IMR-90 (cell line): Measurements from ENCODE around the gene RTEL1. TPM values are rescaled to one million over a fixed set of nuclear protein-coding genes. Genes with fewer than 3 reads are reported as not detected.

ENCODE experiments used
- ATAC-seq: fragments of 200-7000 bp; cut with Tn5 transposase; 2 replicates; pipeline ENCODE4 v1.9.1; 2020; ENCODE audit warnings: low read depth, mild to moderate bottlenecking, moderate library complexity
- BruUV-seq: library from RNA; stranded (reverse); fragments of 400-500 nt; replicated peaks from 2 replicates; lab custom pipeline; 2021; lab: Mats Ljungman, UMichigan
- CTCF ChIA-PET: fragments of 300-600 bp; formaldehyde crosslinking; extraction: SDS; loops from one replicate; lab custom pipeline; 2021; ENCODE audit warnings: antibody characterized with exemption; lab: Yijun Ruan, JAX
- POLR2A ChIA-PET: fragments of 300-600 bp; sonication (Branson Sonifier 250); formaldehyde crosslinking; loops from one replicate; lab custom pipeline; 2022; ENCODE audit warnings: antibody characterized with exemption; ENCODE audit not compliant: unreplicated experiment; lab: Charles Lee
- DNase-seq: peaks from one replicate; pipeline ENCODE4 v3.0.0; 2013
- H2AFZ ChIP-seq: replicated peaks from 2 replicates; pipeline ENCODE3; 2013; ENCODE audit warnings: low read length, mild to moderate bottlenecking; ENCODE audit not compliant: poor library complexity
- H2AK5ac ChIP-seq: 2 replicates; pipeline ENCODE4 v1.6.1; 2013; ENCODE audit warnings: low read depth, low read length, inconsistent platforms
- H2AK9ac ChIP-seq: replicated peaks from 2 replicates; pipeline ENCODE3; 2013; ENCODE audit warnings: mild to moderate bottlenecking, low read depth, low read length, moderate library complexity; ENCODE audit not compliant: poor library complexity
- H2BK120ac ChIP-seq: 2 replicates; pipeline ENCODE4 v1.6.1; 2013; ENCODE audit warnings: low read depth, low read length, inconsistent platforms
- H2BK15ac ChIP-seq: 3 replicates; pipeline ENCODE4 v1.6.1; 2013; ENCODE audit warnings: low read depth, low read length, inconsistent platforms
- H2BK20ac ChIP-seq: 2 replicates; pipeline ENCODE4 v1.6.1; 2013; ENCODE audit warnings: low read depth, mild to moderate bottlenecking, inconsistent platforms, low read length, moderate library complexity
- H2BK5ac ChIP-seq: 2 replicates; pipeline ENCODE4 v1.6.1; 2013; ENCODE audit warnings: mild to moderate bottlenecking, low read depth, low read length, inconsistent platforms; ENCODE audit not compliant: poor library complexity, severe bottlenecking
- H3K14ac ChIP-seq: replicated peaks from 2 replicates; pipeline ENCODE4 v1.6.1; 2013; ENCODE audit warnings: low read depth, low read length, inconsistent platforms
- H3K18ac ChIP-seq: 2 replicates; pipeline ENCODE4 v1.6.1; 2013; ENCODE audit warnings: low read depth, low read length, control low read depth
- H3K23ac ChIP-seq: 2 replicates; pipeline ENCODE4 v1.6.1; 2013; ENCODE audit warnings: low read depth, low read length, inconsistent platforms
- H3K27ac ChIP-seq: 2 replicates; pipeline ENCODE4 v1.5.1; 2013; ENCODE audit warnings: mild to moderate bottlenecking, control low read depth, low read length; ENCODE audit not compliant: insufficient read depth
- H3K27me3 ChIP-seq: 2 replicates; pipeline ENCODE4 v1.6.1; 2013; ENCODE audit warnings: low read length; ENCODE audit not compliant: control insufficient read depth, insufficient read depth
- H3K36me3 ChIP-seq: 2 replicates; pipeline ENCODE4 v1.6.1; 2013; ENCODE audit warnings: low read length, mixed read lengths; ENCODE audit not compliant: control insufficient read depth, insufficient read depth
- H3K4ac ChIP-seq: 2 replicates; pipeline ENCODE4 v1.6.1; 2013; ENCODE audit warnings: low read depth, low read length, inconsistent platforms
- H3K4me1 ChIP-seq: 2 replicates; pipeline ENCODE4 v1.6.1; 2013; ENCODE audit warnings: low read length, mixed read lengths; ENCODE audit not compliant: control insufficient read depth, insufficient read depth
- H3K4me2 ChIP-seq: 2 replicates; pipeline ENCODE4 v1.6.1; 2013; ENCODE audit warnings: low read depth, mild to moderate bottlenecking, control low read depth, low read length, moderate library complexity
- H3K4me3 ChIP-seq: 2 replicates; pipeline ENCODE4 v1.5.1; 2013; ENCODE audit warnings: low read depth, mild to moderate bottlenecking, control low read depth, low read length, moderate library complexity; ENCODE audit not compliant: insufficient read depth
- H3K56ac ChIP-seq: 2 replicates; pipeline ENCODE4 v1.6.1; 2013; ENCODE audit warnings: low read length, inconsistent platforms; ENCODE audit not compliant: insufficient read depth; ENCODE audit errors: extremely low read depth
- H3K79me1 ChIP-seq, 2 experiments: 2 replicates each; pipeline ENCODE4 v1.6.1; 2013; ENCODE audit warnings: low read length in 2 of 2, inconsistent platforms in 1 of 2, low read depth in 1 of 2
- H3K9ac ChIP-seq: 2 replicates; pipeline ENCODE4 v1.6.1; 2013; ENCODE audit warnings: low read depth, low read length, control low read depth
- H3K9me1 ChIP-seq: 2 replicates; pipeline ENCODE4 v1.6.1; 2013; ENCODE audit warnings: low read length, inconsistent platforms; ENCODE audit not compliant: insufficient read depth
- H3K9me3 ChIP-seq: 2 replicates; pipeline ENCODE4 v1.6.1; 2013; ENCODE audit warnings: low read length; ENCODE audit not compliant: control insufficient read depth, insufficient read depth
- H4K20me1 ChIP-seq: 2 replicates; pipeline ENCODE4 v1.6.1; 2013; ENCODE audit warnings: low read length, inconsistent platforms; ENCODE audit not compliant: insufficient read depth
- H4K5ac ChIP-seq: 2 replicates; pipeline ENCODE4 v1.6.1; 2013; ENCODE audit warnings: mild to moderate bottlenecking, low read depth, low read length, control low read depth
- H4K8ac ChIP-seq, 2 experiments: 2 replicates each; pipeline ENCODE4 v1.6.1; 2013; ENCODE audit warnings: low read depth in 2 of 2, low read length in 2 of 2, control low read depth in 1 of 2, inconsistent platforms in 1 of 2
- H4K91ac ChIP-seq: 2 replicates; pipeline ENCODE4 v1.6.1; 2013; ENCODE audit warnings: low read depth, low read length, inconsistent platforms; ENCODE audit not compliant: insufficient read depth
- CEBPB ChIP-seq: IDR thresholded peaks from 2 replicates; pipeline ENCODE4 v1.6.1; 2012; ENCODE audit warnings: low read depth, low read length, improper control_type of control experiment
- MAZ ChIP-seq: IDR thresholded peaks from 2 replicates; pipeline ENCODE4 v1.6.1; 2012; ENCODE audit warnings: low read depth, mild to moderate bottlenecking, low read length, improper control_type of control experiment, moderate library complexity, borderline replicate concordance
- MXI1 ChIP-seq: IDR thresholded peaks from 2 replicates; pipeline ENCODE4 v1.6.1; 2012; ENCODE audit warnings: low read depth, mild to moderate bottlenecking, low read length, moderate library complexity, borderline replicate concordance
- RCOR1 ChIP-seq: IDR thresholded peaks from 2 replicates; pipeline ENCODE4 v1.6.1; 2012; ENCODE audit warnings: mild to moderate bottlenecking, low read length, improper control_type of control experiment; ENCODE audit not compliant: insufficient replicate concordance
- SMC3 ChIP-seq: fragments of 150-350 bp; IDR thresholded peaks from 2 replicates; pipeline ENCODE4 v1.6.1; 2016; ENCODE audit warnings: low read depth, mild to moderate bottlenecking, antibody characterized with exemption, low read length, moderate library complexity
- USF2 ChIP-seq: fragments of 150-350 bp; IDR thresholded peaks from 2 replicates; pipeline ENCODE4 v1.6.1; 2017; ENCODE audit warnings: mild to moderate bottlenecking, antibody characterized with exemption, low read length, low read depth
- whole genome bisulfite sequencing, 2 experiments: methylation state at CpG; one replicate each; pipeline versions ENCODE4 v1.1.5 to v1.1.7; 2013; ENCODE audit warnings: missing lambda C conversion rate in 2 of 2; ENCODE audit not compliant: insufficient read length in 1 of 2; ENCODE audit errors: extremely low coverage in 2 of 2; 5-methylcytosine and 5-hydroxymethylcytosine counted together
- dilution Hi-C: fragments of 300-500 bp; cut with HindIII; formaldehyde crosslinking; loops from one replicate; pipeline ENCODE4 v1.14.3; 2018; ENCODE audit warnings: low sequenced_read_pairs; ENCODE audit not compliant: unreplicated experiment
- in situ Hi-C: fragments of 300-500 bp; cut with MboI; formaldehyde crosslinking; loops from 3 replicates; pipeline ENCODE4 v1.14.3; 2019; ENCODE audit warnings: low sequenced_read_pairs, inconsistent platforms, mixed read lengths
- intact Hi-C: fragments of 100-400 bp; cut with micrococcal nuclease; formaldehyde crosslinking; loops from 2 replicates; pipeline ENCODE4 v1.10.0; 2022
- polyA plus RNA-seq, 3 experiments: library from polyadenylated mRNA; depleted of rRNA; stranded (reverse); fragments of >200 nt; gene quantifications; 2 replicates each; pipeline ENCODE4 v1.2.3, GENCODE V29; 2012; ENCODE audit warnings: low replicate concordance in 1 of 3
- total RNA-seq: library from RNA; depleted of rRNA; stranded (reverse); fragments of >200 nt; gene quantifications from 2 replicates; pipeline ENCODE4 v1.2.3, GENCODE V29; 2012
- TF ChIP-seq, protein P1 (sequence below): conservative IDR thresholded peaks from 2 replicates; pipeline ENCODE4 v1.5.1; 2012; ENCODE audit warnings: mild to moderate bottlenecking, low read depth, low read length, improper control_type of control experiment

The RTEL1 gene
- total and polyA plus RNA-seq, 2 of the 4 experiments (the other 2 are of a cell fraction) = 14.7 to 18.8 TPM

- no peaks in the 10 kb centered on the region for H3K27me3 ChIP-seq
- peaks cover 43% of the 10 kb centered on the region for H3K36me3 ChIP-seq
- H3K9me1 ChIP-seq = peaks cover 13% of the 10 kb centered on the region
- dilution Hi-C loops = no loop called here
- WGBS, 2 experiments = 97% methylated on average over 15 of the region's 38 CpGs; no CpG with 5 or more reads in 1 of the 2 experiments
- no peak overlapping the region for H3K27ac ChIP-seq
- no peak overlapping the region for H2BK20ac ChIP-seq
- no peaks in the 10 kb centered on the region for H3K9me3 ChIP-seq
- H4K91ac ChIP-seq = no peak overlapping the region
- no peak overlapping the region for H2AK9ac ChIP-seq
- peaks cover 8 to 22% of the 10 kb centered on the region in 2 experiments for H3K79me1 ChIP-seq
- H3K14ac ChIP-seq = no peak overlapping the region
- H2AK5ac ChIP-seq = no peak overlapping the region
- POLR2A ChIA-PET = no interaction called here
- H3K23ac ChIP-seq = no peak overlapping the region
- H3K56ac ChIP-seq = no peak overlapping the region
- ATAC-seq = no peak
- no peak overlapping the region for H2AFZ ChIP-seq
- TF ChIP-seq USF2 (no peak), MAZ (no peak), RCOR1 (no peak), SMC3 (no peak), CEBPB (no peak), MXI1 (no peak)
- TF ChIP-seq, protein P1, sequence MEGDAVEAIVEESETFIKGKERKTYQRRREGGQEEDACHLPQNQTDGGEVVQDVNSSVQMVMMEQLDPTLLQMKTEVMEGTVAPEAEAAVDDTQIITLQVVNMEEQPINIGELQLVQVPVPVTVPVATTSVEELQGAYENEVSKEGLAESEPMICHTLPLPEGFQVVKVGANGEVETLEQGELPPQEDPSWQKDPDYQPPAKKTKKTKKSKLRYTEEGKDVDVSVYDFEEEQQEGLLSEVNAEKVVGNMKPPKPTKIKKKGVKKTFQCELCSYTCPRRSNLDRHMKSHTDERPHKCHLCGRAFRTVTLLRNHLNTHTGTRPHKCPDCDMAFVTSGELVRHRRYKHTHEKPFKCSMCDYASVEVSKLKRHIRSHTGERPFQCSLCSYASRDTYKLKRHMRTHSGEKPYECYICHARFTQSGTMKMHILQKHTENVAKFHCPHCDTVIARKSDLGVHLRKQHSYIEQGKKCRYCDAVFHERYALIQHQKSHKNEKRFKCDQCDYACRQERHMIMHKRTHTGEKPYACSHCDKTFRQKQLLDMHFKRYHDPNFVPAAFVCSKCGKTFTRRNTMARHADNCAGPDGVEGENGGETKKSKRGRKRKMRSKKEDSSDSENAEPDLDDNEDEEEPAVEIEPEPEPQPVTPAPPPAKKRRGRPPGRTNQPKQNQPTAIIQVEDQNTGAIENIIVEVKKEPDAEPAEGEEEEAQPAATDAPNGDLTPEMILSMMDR = no peak
- peaks cover 16% of the 10 kb centered on the region for H3K4me1 ChIP-seq
- in situ Hi-C loops = no loop called here
- H3K4me2 ChIP-seq = no peak overlapping the region
- no peak overlapping the region for H4K5ac ChIP-seq
- no peak overlapping the region for H2BK15ac ChIP-seq
- no peak overlapping the region for H3K9ac ChIP-seq
- H3K4ac ChIP-seq = no peak overlapping the region
- CTCF ChIA-PET = no interaction called here
- no peaks in the 10 kb centered on the region for H4K20me1 ChIP-seq
- DNase-seq = no peak
- no peak overlapping the region for H4K8ac ChIP-seq
- intact Hi-C loops = no loop called here
- no peak overlapping the region for H2BK120ac ChIP-seq
- H3K18ac ChIP-seq = no peak overlapping the region
- H3K4me3 ChIP-seq = no peak overlapping the region
- no peak overlapping the region for H2BK5ac ChIP-seq
- BruUV-seq = no TSS peak
Measured at GRCh38 chr20:63678667-63679465, 20.8 kb downstream of the RTEL1 start.
